Stimulated activated CD4-positive, alpha-beta T cell treated with anti-CD3 and anti-CD28 coated beads, Interleukin-2, amount 100 ng/mL, for 4 hours (primary cell): ENCODE results near the gene MSMO1.
A peak's percentile ranks its signal among the peaks of the same experiment; 100 is the strongest.

Source experiments
- DNase-seq: peaks from one replicate; pipeline ENCODE4 v3.0.0-alpha.2; 2020; ENCODE audit warnings: low read depth

The MSMO1 gene

GRCh38 chr4:165360985-165361670 lies 33.7 kb downstream of the MSMO1 start:
- DNase-seq = no peak

GRCh38 chr4:165361810-165362209 lies 34.3 kb downstream of the MSMO1 start:
- DNase-seq = no peak

GRCh38 chr4:165364452-165365080 lies 37.1 kb downstream of the MSMO1 start:
- no peak for DNase-seq

GRCh38 chr4:165367040-165367439 lies 39.6 kb downstream of the MSMO1 start:
- DNase-seq = no peak

- no peak for DNase-seq
Observed at GRCh38 chr4:165368114-165368513, 40.6 kb downstream of the MSMO1 start.

- no peak for DNase-seq
Observed at GRCh38 chr4:165368567-165368966, 41.1 kb downstream of the MSMO1 start.

GRCh38 chr4:165369522-165369921 lies 42.1 kb downstream of the MSMO1 start:
- DNase-seq = no peak

GRCh38 chr4:165370530-165370929 lies 43.1 kb downstream of the MSMO1 start:
- DNase-seq = no peak

GRCh38 chr4:165375465-165375864 lies 48.0 kb downstream of the MSMO1 start:
- no peak for DNase-seq

- no peak for DNase-seq
Observed at GRCh38 chr4:165378398-165378744, 50.9 kb downstream of the MSMO1 start.

- peak; percentile 16 for DNase-seq
Observed at GRCh38 chr4:165378745-165379677, 51.5 kb downstream of the MSMO1 start, which contains the start of gene CPE. Gene CPE (plus strand): TSS chr4:165379008. CDS start chr4:165379222, 214 bp downstream.

- DNase-seq = no peak
Observed at GRCh38 chr4:165379678-165380064, 52.2 kb downstream of the MSMO1 start.

- no peak for DNase-seq
Observed at GRCh38 chr4:165380805-165381204, 53.3 kb downstream of the MSMO1 start.

GRCh38 chr4:165381821-165382373 lies 54.4 kb downstream of the MSMO1 start:
- DNase-seq = no peak

GRCh38 chr4:165382640-165383039 lies 55.2 kb downstream of the MSMO1 start:
- no peak for DNase-seq

GRCh38 chr4:165383591-165384073 lies 56.2 kb downstream of the MSMO1 start:
- no peak for DNase-seq

GRCh38 chr4:165384186-165384585 lies 56.7 kb downstream of the MSMO1 start:
- no peak for DNase-seq

GRCh38 chr4:165384598-165384997 lies 57.1 kb downstream of the MSMO1 start:
- DNase-seq = no peak

- DNase-seq = no peak
Observed at GRCh38 chr4:165385126-165385525, 57.7 kb downstream of the MSMO1 start.

GRCh38 chr4:165386328-165386727 lies 58.9 kb downstream of the MSMO1 start:
- no peak for DNase-seq

GRCh38 chr4:165388756-165389155 lies 61.3 kb downstream of the MSMO1 start:
- DNase-seq = no peak
